ENCODE results near the gene BBOF1.

GRCh38 chr14:74022346-74022745, 3.2 kb downstream of the BBOF1 start:
- TF ChIP-seq CTCF (IDR thresholded peaks at IDR 0.05) (no peak), HMGXB4 (CRISPR knock-in tag; IDR thresholded peaks at IDR 0.05; ENCODE audit: borderline replicate concordance) (no peak), ZSCAN20 (CRISPR knock-in tag; IDR thresholded peaks at IDR 0.05) (no peak), ELK1 (IDR thresholded peaks at IDR 0.05; ENCODE audit: low read depth, low read length) (no peak), CHD4 (IDR thresholded peaks at IDR 0.05; ENCODE audit: borderline replicate concordance) (no peak), REST (IDR thresholded peaks at IDR 0.05) (no peak), SMC3 (IDR thresholded peaks at IDR 0.05) (no peak), POLR2A (IDR thresholded peaks at IDR 0.05; ENCODE audit: low read length) (no peak), MAFK (IDR thresholded peaks at IDR 0.05; ENCODE audit: partially characterized antibody) (no peak), TP53 (CRISPR knock-in tag; IDR thresholded peaks at IDR 0.05) (no peak), RAD21 (conservative IDR thresholded peaks at IDR 0.05 in 1 of 2, IDR thresholded peaks at IDR 0.05 in 1 of 2) (no peak), MAX (IDR thresholded peaks at IDR 0.05) (no peak), BHLHE40 (IDR thresholded peaks at IDR 0.05; ENCODE audit: low read depth, low read length) (no peak)
